MM.1S (cell line): ENCODE measurements around the gene LINS1.

Experiments
- DNase-seq: peaks from one replicate; pipeline ENCODE4 v3.0.0-alpha.2; 2015
- H2AFZ ChIP-seq: fragments of 300-600 bp; sonication (generic); 2 replicates; pipeline ENCODE4 v1.6.0; 2016; ENCODE audit warnings: antibody characterized with exemption, low read length
- H3F3A ChIP-seq: fragments of 300-600 bp; sonication (generic); 2 replicates; pipeline ENCODE4 v1.6.1; 2016; ENCODE audit warnings: mild to moderate bottlenecking, antibody characterized with exemption, low read length, moderate library complexity, mixed read lengths; ENCODE audit not compliant: insufficient read depth
- H3K27ac ChIP-seq: fragments of 300-600 bp; sonication (generic); 2 replicates; pipeline ENCODE4 v1.5.1; 2016; ENCODE audit warnings: mild to moderate bottlenecking, low read length
- H3K27me3 ChIP-seq: fragments of 300-600 bp; sonication (generic); replicated peaks from 2 replicates; pipeline ENCODE4 v1.6.0; 2016; ENCODE audit warnings: low read length; ENCODE audit not compliant: insufficient read depth
- H3K36me3 ChIP-seq: fragments of 300-600 bp; sonication (generic); replicated peaks from 2 replicates; pipeline ENCODE4 v1.6.1; 2016; ENCODE audit warnings: mild to moderate bottlenecking, low read length, mixed read lengths; ENCODE audit not compliant: insufficient read depth
- H3K4me1 ChIP-seq: fragments of 300-600 bp; sonication (generic); 2 replicates; pipeline ENCODE4 v1.6.1; 2016; ENCODE audit warnings: low read length, mixed read lengths
- H3K4me2 ChIP-seq: fragments of 300-600 bp; sonication (generic); 2 replicates; pipeline ENCODE4 v1.6.0; 2016; ENCODE audit warnings: low read depth, low read length
- H3K4me3 ChIP-seq: fragments of 300-600 bp; sonication (generic); 2 replicates; pipeline ENCODE4 v1.5.1; 2016; ENCODE audit warnings: low read length, mixed read lengths
- H3K79me2 ChIP-seq: fragments of 300-600 bp; sonication (generic); 2 replicates; pipeline ENCODE4 v1.6.1; 2016; ENCODE audit warnings: mixed run types, low read length, mixed read lengths
- H3K9ac ChIP-seq: fragments of 300-600 bp; sonication (generic); 2 replicates; pipeline ENCODE4 v1.6.1; 2016; ENCODE audit warnings: low read length, mixed read lengths
- H3K9me2 ChIP-seq: fragments of 300-600 bp; sonication (generic); replicated peaks from 2 replicates; pipeline ENCODE4 v1.6.1; 2016; ENCODE audit warnings: mild to moderate bottlenecking, low read length, mixed read lengths; ENCODE audit not compliant: insufficient read depth
- H3K9me3 ChIP-seq: fragments of 300-600 bp; sonication (generic); replicated peaks from 2 replicates; pipeline ENCODE4 v1.6.1; 2016; ENCODE audit warnings: mild to moderate bottlenecking, low read length, mixed read lengths; ENCODE audit not compliant: insufficient read depth
- H4K20me1 ChIP-seq: fragments of 300-600 bp; sonication (generic); 2 replicates; pipeline ENCODE4 v1.6.1; 2016; ENCODE audit warnings: mild to moderate bottlenecking, low read length, moderate library complexity, mixed read lengths; ENCODE audit not compliant: insufficient read depth
- EZH2 ChIP-seq: fragments of 300-600 bp; sonication (generic); optimal IDR thresholded peaks from 2 replicates; pipeline ENCODE3; 2017; ENCODE audit warnings: low read depth, mild to moderate bottlenecking, antibody characterized with exemption, low read length, mixed read lengths
- EZH2phosphoT487 ChIP-seq: fragments of 300-600 bp; sonication (generic); IDR thresholded peaks from 2 replicates; pipeline ENCODE4 v1.6.1; 2018; ENCODE audit warnings: antibody characterized with exemption, low read length
- TF ChIP-seq, protein P1 (sequence below): fragments of 300-600 bp; sonication (generic); IDR thresholded peaks from 2 replicates; pipeline ENCODE4 v1.5.1; 2016; ENCODE audit warnings: antibody characterized with exemption, low read length, mixed read lengths

LINS1 gene

DNA sequence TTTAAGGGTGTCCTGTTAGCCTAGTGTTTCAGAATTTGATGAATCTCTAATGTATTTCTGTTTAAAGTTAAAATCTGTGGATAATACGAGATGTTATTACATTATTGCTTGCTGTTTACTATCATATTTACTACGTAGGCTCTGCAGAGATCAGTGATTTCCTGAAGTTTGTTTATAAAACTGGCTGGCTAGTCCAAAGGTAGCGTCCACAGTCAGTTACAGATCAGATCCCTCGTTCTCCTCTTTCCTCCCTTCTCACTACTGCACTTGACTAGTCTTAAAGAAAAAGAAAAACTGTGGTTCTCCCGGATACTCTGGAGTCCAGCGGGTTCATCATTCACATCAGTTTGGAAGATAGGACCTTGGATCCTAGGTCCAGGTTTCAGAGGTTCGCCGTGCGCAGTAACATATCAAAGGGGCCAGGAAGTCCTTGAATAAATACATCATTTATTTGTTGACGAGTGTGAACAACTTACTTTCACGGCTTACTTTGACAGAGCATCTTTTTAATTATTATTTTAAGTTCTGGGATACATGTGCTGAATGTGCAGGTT lies 36.3 kb upstream of the LINS1 start:
- H3K27me3 ChIP-seq = no peaks in the 10 kb centered on the region
- H3K9me2 ChIP-seq = no peaks in the 10 kb centered on the region
- H3K36me3 ChIP-seq = no peaks in the 10 kb centered on the region
- no peak overlapping the region for H3K9ac ChIP-seq
- TF ChIP-seq EZH2 (no peak), EZH2phosphoT487 (no peak)
- TF ChIP-seq, protein P1, sequence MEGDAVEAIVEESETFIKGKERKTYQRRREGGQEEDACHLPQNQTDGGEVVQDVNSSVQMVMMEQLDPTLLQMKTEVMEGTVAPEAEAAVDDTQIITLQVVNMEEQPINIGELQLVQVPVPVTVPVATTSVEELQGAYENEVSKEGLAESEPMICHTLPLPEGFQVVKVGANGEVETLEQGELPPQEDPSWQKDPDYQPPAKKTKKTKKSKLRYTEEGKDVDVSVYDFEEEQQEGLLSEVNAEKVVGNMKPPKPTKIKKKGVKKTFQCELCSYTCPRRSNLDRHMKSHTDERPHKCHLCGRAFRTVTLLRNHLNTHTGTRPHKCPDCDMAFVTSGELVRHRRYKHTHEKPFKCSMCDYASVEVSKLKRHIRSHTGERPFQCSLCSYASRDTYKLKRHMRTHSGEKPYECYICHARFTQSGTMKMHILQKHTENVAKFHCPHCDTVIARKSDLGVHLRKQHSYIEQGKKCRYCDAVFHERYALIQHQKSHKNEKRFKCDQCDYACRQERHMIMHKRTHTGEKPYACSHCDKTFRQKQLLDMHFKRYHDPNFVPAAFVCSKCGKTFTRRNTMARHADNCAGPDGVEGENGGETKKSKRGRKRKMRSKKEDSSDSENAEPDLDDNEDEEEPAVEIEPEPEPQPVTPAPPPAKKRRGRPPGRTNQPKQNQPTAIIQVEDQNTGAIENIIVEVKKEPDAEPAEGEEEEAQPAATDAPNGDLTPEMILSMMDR = no peak
- no peak overlapping the region for H3K4me3 ChIP-seq
- no peaks in the 10 kb centered on the region for H3K9me3 ChIP-seq
- H3K79me2 ChIP-seq = peaks cover 22% of the 10 kb centered on the region; the same call in 1 of the 2 replicates
- DNase-seq = no peak
- H3K4me2 ChIP-seq = no peak overlapping the region
- no peaks in the 10 kb centered on the region for H3K4me1 ChIP-seq
- no peaks in the 10 kb centered on the region for H3F3A ChIP-seq
- H3K27ac ChIP-seq = no peak overlapping the region
- no peak overlapping the region for H2AFZ ChIP-seq
- no peaks in the 10 kb centered on the region for H4K20me1 ChIP-seq

DNA sequence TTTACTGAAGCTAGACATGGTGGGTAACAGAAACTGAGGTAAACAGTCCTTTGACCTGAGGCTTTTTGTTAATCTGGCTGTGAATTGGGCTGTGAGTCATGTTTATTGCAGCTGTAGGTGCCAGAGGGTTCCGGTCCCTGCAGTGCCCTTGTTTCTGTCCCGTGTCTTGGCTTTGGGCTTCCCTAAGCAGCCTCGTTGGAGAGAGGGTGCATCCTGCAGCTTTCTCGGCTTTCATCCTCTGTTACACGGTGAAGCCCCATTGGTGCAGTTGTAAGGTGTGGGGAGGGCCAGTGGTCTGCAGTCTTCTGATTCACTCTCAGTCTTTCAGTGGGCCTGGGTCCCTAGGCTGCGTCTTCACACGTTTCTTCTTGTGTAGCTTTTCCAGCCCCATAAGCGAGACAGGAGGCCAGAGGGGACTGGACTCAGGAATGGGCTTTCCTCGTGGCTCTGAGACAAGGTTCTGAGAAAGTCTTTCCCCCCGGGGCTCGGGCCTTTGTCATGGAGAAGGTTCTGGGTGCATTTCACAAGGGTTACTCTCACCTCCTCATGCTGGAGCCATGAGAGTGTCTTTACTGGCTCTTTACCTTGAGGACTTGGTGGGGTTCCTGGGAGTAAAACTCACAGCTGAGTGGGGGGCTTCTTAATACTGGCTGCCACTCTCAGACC lies 33.6 kb upstream of the LINS1 start:
- no peaks in the 10 kb centered on the region for H3K36me3 ChIP-seq
- H3K4me1 ChIP-seq = no peaks in the 10 kb centered on the region
- H3K79me2 ChIP-seq = peaks cover 26% of the 10 kb centered on the region; the same call in 1 of the 2 replicates
- no peaks in the 10 kb centered on the region for H3K9me2 ChIP-seq
- no peaks in the 10 kb centered on the region for H3K27me3 ChIP-seq
- H2AFZ ChIP-seq = no peak overlapping the region
- no peak overlapping the region for H3K9ac ChIP-seq
- H3K27ac ChIP-seq = no peak overlapping the region
- no peak overlapping the region for H3K4me3 ChIP-seq
- H3F3A ChIP-seq = no peaks in the 10 kb centered on the region
- DNase-seq = no peak
- no peaks in the 10 kb centered on the region for H4K20me1 ChIP-seq
- TF ChIP-seq, protein P1 = no peak
- TF ChIP-seq EZH2 (no peak), EZH2phosphoT487 (no peak)
- H3K4me2 ChIP-seq = no peak overlapping the region
- H3K9me3 ChIP-seq = no peaks in the 10 kb centered on the region

DNA sequence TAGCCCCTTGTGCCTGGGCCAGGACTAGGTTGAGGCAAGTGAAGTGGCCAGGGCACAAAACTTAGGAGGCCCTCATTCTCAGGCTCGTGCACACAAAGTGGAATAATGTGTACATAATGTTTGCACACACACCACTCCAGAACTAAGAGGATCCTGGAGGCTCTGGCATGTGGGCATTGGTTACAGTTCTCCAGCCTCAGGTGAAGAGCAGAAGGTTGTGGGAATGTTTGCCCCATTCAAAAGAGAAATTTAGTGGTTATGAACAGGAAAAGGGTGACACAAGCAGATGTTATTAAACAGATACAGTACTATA lies 31.7 kb upstream of the LINS1 start:
- H3K4me2 ChIP-seq = no peak overlapping the region
- H3K79me2 ChIP-seq = peaks cover 17% of the 10 kb centered on the region; the same call in 1 of the 2 replicates
- no peak for DNase-seq

More for the DNA sequence above, 31.7 kb upstream of the LINS1 start:
- H3F3A ChIP-seq = no peaks in the 10 kb centered on the region
- H3K9me2 ChIP-seq = no peaks in the 10 kb centered on the region
- H3K9me3 ChIP-seq = no peaks in the 10 kb centered on the region
- no peaks in the 10 kb centered on the region for H4K20me1 ChIP-seq
- no peak for TF ChIP-seq EZH2
- TF ChIP-seq, protein P1 = no peak
- no peak for TF ChIP-seq EZH2phosphoT487
- no peaks in the 10 kb centered on the region for H3K4me1 ChIP-seq
- H3K9ac ChIP-seq = no peak overlapping the region
- H3K27me3 ChIP-seq = no peaks in the 10 kb centered on the region
- no peak overlapping the region for H2AFZ ChIP-seq
- no peaks in the 10 kb centered on the region for H3K36me3 ChIP-seq
- H3K27ac ChIP-seq = no peak overlapping the region
- no peak overlapping the region for H3K4me3 ChIP-seq
